NCI-H146 treated with DMSO at 0.1 percent for 48 hours (cell line): ENCODE measurements around the gene HIPK2.

Source experiments
- DNase-seq: peaks from one replicate; lab custom pipeline; 2025; ENCODE audit not compliant: unreplicated experiment; lab: John Stamatoyannopoulos, UW

HIPK2 gene

GRCh38 chr7:139718141-139718540 lies 59.7 kb downstream of the HIPK2 start:
- DNase-seq, result no peak

- DNase-seq, result no peak
These were observed 61.4 kb downstream of the HIPK2 start for GRCh38 chr7:139716156-139716942.

- no peak for DNase-seq
These were observed 62.5 kb downstream of the HIPK2 start for GRCh38 chr7:139715194-139715815.

GRCh38 chr7:139714163-139714901 lies 63.5 kb downstream of the HIPK2 start:
- no peak for DNase-seq

GRCh38 chr7:139713526-139714162 lies 64.2 kb downstream of the HIPK2 start:
- no peak for DNase-seq

- DNase-seq, result no peak
These were observed 64.7 kb downstream of the HIPK2 start for GRCh38 chr7:139713061-139713460.

- no peak for DNase-seq
These were observed 65.6 kb downstream of the HIPK2 start for GRCh38 chr7:139711991-139712743.

GRCh38 chr7:139710036-139710435 lies 67.8 kb downstream of the HIPK2 start:
- DNase-seq, result no peak

- no peak for DNase-seq
These were observed 68.3 kb downstream of the HIPK2 start for GRCh38 chr7:139709485-139709884.

GRCh38 chr7:139708541-139708940 lies 69.3 kb downstream of the HIPK2 start:
- DNase-seq, result no peak

GRCh38 chr7:139706837-139707236 lies 71.0 kb downstream of the HIPK2 start:
- DNase-seq, result no peak

- no peak for DNase-seq
These were observed 73.4 kb downstream of the HIPK2 start for GRCh38 chr7:139704308-139704879.

GRCh38 chr7:139703487-139704307 lies 74.1 kb downstream of the HIPK2 start:
- no peak for DNase-seq

GRCh38 chr7:139702811-139703486 lies 74.8 kb downstream of the HIPK2 start:
- no peak for DNase-seq

- no peak for DNase-seq
These were observed 75.5 kb downstream of the HIPK2 start for GRCh38 chr7:139702313-139702731.

- no peak for DNase-seq
These were observed 75.9 kb downstream of the HIPK2 start for GRCh38 chr7:139701908-139702307.

GRCh38 chr7:139700505-139701235 lies 77.1 kb downstream of the HIPK2 start:
- no peak for DNase-seq
